GM21528 (cell line): Measurements from ENCODE around the gene AP1S2.
"Not testable (repeated sequence)": the region's sequence is repeated elsewhere in the genome, so short reads cannot be mapped to it uniquely, and the experiment has no call there.

Experiments
- ATAC-seq: cut with Tn5 transposase; IDR thresholded peaks from one replicate; pipeline ENCODE4 v1.9.1; 2021; ENCODE audit warnings: mild to moderate bottlenecking, moderate library complexity; ENCODE audit not compliant: unreplicated experiment, low FRiP score

AP1S2 gene

DNA sequence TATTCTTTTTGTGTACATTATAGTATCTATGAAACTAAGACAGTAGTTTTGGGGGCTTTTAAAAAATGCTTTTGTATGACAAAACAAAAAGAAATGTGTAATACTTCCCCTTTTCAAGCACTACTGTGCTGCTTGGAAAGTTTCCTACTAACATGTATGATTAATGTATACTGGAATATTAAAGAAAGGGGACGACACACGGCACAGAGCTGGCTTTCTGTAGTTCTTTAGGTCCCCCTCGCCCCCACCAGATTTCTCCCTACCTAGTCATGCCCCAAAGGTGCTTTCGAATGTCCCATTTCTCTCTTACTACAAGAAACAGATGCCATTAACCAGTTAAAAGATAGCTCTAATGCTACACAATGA, 1.6 kb upstream of the AP1S2 start:
- no peak for ATAC-seq

DNA sequence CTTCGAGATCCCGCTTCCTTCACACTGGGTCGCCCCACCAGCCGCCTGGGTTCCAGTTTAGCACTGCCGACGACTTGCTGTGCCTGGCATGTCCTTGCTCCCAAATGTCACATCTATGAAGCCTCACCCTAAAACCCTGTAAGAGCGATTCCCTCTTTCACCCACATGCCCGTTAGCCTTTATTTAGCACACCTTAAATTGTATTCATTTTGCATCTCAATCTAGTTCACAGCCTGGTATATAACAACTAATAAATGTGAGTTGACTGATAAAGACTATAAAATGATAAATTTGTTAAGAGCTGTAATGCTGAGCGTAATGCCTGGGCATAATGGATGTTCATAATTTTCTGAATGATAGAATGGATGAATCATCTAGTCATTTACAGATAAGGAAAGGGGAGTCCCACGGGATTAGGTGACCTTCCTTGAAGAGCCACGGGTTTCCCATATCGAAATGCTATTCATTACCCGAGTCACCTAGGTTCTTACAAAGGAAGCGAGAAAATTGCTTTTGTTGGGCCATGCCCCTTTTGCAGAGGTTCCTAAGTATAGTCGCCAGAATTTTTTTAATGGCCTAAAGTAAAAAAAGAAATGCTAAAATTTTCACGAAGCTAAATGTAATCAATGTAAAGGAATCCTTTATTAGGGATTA, 1.1 kb upstream of the AP1S2 start:
- no peak for ATAC-seq

DNA sequence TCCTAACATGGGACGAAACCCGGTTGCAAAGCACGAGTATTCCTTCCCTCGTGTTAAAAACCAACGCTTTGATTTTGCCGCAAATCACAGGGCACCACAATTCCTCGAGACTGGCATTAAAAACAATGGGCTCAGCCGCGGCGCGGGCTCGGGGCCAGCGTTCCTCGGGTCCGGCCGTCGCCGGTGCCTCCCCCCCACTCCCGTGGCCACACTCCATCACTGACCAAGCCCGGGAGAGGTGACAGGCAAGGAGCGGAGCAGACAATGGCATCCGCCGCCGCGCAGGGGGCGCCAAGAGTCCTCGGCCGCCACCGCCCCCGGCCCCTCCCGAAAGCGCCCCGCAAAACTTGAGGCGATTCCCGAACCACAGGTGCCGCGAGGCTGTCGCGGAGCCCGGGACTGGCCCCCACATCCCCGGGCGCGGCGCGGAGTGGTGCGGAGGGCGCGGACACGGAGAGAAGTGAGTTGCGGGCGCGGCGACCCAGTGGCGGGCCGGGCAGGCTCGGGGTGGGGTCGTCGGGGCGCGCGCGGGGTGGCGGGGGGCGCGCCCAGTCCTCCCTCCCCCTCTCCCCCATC, 445 bp downstream of the AP1S2 start:
- peak; percentile 46 for ATAC-seq

DNA sequence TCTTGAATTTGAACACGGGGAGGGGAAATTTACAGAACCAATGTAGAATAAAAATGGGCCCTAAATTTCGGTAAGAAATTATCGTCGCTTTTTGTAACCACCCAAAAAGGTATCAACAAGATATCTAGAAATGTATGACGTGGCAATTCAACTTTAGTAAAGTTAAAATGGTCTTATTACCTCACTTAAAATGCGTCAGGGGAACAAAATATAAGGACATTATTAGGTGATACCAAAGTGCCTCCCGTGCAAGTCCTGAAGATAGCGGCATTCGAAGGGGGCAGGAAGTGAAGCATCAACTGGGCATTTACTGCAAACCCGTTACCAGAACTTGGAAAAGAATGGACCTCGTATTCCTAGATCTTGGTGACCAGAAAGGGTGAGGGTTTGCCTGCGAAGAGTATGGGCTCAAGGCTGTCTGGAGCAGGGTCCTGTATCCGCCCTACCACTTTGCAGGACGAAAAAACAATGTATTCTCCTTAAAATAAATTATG, 980 bp downstream of the AP1S2 start:
- ATAC-seq: no peak

DNA sequence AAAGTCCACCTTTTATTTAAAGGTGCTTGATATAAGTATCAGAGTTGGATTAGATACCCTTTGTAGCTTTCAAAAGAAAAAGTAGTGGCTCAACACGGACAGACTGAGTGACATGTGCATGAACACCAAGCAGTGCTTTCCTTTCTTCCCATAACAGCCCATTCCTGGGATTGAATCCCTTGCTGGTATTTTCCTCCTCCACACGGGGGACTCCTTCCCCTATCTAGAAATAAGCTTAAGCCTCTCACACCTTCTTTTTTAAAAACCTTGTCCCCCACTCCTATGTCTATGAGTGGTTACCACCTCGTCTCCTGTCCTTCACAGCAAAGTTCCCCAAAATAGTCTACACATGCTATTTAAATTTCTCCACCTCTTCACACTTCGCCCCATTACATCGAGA, 5.1 kb downstream of the AP1S2 start:
- ATAC-seq: no peak

DNA sequence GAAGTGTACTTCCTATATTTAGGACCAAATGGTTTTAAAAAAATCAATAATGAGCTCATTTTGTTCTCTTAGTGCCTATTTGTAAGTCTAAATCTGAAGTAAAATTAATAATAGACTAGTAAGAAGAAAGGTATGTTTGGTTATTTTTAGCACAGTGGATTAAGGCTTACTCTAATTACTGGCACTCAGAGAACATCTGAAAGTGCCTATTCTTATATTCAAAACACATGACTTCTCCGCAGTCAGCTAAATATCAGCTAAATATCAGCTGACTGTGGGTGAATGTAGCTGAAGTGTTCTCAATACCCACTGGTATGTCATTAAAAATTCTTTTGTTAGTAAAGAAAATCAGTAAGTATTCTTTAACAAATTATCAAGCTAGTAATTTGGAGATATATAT, 6.0 kb downstream of the AP1S2 start:
- no peak for ATAC-seq

DNA sequence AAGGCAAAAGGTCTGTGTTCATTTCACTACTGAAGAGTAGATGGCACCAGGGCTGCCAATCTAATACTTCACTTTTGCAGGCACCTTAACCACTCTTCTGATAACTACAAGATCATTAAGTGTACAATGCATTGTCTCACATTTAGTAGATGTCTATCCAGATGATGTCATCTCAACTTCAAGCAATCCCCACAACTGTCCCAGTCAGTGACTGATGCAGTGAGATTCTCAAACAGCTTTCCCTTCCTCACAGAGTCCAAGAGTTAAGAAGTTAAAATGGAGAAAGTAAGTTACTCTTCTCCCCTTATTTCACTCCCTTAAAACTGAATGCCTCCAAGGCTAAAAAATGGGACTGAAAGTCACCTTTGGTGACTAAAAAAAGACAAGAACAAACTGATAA, 10.7 kb downstream of the AP1S2 start:
- no peak for ATAC-seq

DNA sequence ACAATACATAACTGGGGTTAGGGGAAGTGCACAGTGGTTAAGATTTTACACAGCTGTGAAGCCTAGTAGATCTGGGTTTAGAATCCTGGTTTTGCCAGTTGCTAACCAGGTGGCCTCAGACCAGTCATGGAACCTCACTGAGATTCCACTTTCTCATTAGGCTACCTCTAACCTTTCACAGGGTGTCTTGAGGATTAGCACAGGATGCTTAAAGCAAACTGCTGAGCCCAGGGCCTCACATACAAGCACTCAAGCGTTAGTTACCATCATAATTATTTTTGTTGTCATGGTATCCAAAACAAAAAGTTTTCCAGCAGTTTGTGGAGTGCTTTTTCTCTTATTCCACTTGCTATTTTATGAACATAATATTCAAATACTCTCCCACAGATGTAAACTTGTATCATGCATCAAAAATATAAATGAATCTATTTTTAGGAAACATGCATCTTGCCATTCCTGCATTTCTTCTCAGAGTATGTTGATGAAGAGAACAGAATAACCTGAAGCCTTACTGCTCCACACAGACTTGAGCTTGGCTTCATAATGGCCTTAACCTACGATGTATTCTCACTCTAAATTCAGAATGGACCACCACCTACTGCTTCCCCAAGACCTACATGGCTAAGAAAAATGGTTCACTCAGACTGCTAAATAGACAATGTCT, 12.6 kb downstream of the AP1S2 start:
- ATAC-seq: no peak

DNA sequence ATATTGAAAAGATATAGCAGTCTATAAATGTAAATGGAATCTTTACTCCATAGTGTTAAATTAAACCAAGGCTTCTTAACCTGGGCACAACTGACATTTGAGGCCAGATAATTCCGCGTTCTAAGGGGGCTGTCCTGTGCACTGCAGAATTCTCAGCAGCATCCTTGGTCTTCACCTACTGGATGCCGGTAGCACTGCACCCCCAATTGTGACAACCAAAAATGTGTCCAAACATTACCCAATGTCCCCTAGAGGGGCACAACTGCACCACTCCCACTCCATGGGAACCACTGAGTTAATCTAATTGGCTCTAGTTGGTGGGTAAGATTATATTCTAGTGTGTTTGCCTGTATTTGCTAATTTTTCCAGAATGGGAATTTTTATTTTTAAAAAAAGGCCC, 16.6 kb downstream of the AP1S2 start:
- no peak for ATAC-seq

DNA sequence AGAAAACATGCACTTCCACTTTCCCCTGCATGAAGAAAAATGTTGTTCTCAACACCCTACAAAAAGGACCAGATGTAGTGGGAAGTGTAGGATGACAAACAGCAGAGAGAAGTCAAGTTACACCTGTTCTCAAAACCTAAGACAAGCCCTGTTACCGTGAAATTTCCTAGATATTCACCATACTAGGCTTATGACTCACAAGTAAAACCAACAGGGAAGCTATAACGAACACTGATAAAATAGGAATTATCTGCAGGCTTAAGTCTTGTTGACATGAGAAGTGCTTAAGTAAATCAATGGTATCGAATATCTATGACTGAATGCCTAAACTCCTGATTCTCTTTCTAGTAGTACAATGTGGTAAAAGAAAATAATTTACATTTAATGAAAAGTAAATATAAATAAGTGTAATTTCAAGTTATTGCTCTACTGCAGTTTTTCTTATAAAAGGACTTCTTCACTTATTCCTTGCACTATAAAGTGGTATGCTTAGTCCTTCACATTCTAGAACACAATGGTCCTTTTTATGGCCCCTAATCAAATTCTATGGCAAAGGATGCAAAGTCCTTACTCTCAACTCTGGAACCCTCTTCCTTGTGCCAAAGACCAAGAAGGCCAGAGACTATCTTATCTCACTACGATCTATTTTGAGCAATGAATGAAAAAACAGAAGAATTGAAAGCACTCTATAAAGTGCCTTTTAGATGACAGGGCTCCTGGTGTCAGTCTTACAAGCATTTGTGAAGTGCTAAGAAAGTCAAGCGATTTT, 19.6 kb downstream of the AP1S2 start:
- no peak for ATAC-seq

DNA sequence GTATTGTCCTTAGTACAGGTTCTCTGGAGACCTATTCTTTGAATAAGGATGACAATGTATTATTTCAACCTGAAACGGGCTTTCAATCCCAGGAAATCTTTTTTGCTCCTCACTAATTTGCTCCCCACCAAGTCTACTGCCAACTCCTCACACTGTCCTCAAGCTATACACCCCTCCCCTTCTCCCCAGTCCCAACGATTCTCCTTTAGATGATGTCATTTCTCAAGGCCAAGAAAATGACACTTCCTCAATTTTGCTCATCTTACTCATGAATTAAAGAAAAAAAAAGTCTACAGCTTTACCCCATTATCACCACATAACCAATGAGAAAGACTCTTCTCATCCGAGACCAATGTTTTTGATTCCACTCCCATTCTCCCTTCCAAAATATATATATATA, 20.6 kb downstream of the AP1S2 start:
- ATAC-seq: no peak

DNA sequence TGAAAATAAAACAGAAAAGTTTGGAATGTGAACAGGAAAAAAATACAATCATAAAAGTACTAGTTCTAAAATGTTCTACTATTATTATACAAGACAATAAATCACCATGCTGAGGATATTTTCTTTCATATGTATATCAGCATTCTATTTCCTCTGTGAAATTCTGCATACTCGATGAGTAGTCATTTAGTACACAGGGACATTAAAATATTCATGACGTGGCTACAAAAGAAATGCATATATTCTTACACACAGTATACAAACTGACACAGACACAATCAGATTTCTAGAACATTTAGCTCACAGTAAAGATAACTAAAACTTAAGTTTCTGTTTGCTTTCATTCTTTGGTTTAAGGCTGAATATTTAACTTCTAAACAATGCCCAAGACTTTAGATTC, 23.3 kb downstream of the AP1S2 start:
- ATAC-seq: not testable (repeated sequence)

DNA sequence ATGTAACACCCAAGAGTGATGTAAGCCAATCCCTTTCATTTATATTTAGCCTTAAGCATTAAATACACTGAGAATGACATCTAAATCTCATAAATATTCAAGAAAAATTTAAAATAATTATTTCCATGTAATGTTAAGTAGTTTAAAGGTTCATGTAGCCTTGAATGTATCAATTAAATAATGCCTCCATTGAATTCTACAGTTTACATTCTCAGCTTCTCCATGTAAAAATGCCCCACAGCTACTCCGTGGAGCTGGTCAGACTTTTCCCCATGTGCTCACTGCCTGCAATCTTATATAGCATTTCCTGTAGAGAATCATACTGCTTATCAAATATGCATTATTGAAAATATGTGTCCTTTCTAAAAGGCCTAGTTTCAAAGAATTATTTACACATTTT, 25.4 kb downstream of the AP1S2 start:
- no peak for ATAC-seq

DNA sequence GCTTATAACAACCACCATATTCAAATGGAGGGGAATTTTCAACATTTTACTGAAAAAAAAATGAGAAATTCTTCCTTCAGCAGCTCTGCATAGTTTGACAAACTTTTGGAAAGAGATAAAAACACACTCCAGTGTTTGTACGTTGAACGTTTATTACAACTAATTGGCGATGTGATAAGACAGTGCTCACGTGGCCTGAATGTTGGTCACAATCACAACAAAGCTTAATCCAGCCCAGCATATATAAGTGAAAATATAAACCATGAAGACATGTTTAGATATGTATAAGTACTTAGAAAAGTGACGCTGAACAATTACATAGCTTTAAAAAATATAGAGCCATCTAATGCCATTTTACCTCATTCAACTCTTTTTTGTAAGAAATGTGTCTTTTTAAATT, 28.7 kb downstream of the AP1S2 start:
- no peak for ATAC-seq

DNA sequence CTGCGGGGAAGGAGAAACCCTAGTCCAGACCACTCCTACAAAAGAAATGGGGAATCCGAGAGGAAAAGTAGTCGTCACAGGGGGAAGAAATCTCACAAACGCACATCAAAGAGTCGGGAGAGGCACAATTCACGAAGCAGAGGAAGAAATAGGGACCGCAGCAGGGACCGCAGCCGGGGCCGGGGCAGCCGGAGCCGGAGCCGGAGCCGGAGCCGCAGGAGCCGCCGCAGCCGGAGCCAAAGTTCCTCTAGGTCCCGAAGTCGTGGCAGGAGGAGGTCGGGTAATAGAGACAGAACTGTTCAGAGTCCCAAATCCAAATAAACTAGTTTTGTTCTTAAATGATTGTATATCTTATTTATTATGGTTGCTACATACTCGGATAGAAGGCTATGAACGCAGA, 31.7 kb downstream of the AP1S2 start:
- no peak for ATAC-seq

DNA sequence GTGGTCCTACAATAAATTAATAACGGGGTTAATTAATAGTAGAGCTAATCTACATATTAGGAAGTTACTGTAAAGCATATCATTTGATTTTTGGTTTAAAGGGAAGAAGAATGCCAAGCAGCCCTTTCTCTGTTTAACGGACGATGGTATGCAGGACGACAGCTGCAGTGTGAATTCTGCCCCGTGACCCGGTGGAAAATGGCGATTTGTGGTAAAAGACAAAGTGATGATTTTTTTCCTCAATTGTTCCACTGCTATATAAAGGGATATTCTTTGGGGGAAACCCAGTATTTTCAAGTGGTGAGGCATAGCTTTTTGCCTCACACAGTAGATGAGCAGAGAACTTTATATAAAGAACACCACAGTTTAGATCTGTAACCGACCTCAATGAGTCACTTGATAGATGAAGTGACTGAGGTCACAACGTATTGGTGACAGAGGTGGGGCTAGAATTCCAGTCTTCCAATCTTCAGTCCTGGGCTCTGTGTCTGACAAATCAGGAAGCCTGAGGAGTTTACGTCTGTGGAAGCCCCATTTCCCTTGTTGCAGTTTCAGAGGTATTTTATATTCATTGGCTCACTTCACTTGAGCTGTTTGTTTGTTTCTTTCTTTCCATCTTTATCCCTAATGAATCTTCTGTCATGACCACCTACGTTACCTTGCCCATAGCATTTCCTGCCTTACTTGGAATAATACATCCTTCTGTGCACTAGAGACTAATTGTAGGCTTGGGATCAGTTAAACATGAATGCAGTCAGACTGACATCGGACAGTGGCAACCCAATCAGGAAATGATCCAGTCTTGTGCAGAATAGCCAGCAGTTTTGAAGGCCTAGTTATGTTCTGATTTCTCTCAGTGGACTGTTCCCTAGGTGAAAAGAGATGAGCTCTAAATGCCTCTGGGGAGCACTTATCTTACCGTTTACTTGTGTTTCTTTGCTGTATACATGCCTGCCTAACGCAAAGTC, 34.2 kb downstream of the AP1S2 start:
- ATAC-seq: no peak

DNA sequence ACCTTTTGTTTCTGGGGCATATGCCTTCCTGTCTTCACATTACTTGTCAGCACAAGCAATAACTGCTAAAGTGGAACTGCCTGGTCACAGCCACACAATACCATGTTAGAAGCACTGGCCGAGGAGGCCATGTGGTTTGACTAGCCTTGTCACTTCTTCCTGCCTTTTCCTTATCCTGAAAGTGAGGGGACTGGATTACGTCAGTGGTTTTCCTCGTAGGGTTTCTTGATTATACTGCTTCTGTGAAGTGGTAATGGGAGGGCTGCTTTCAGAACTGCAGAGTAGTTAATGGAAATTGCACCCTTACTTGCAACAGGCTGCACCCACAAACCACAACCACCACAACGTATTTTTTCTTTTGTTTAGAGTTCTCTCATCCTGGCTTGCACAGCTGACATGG, 37.7 kb downstream of the AP1S2 start:
- ATAC-seq: no peak

DNA sequence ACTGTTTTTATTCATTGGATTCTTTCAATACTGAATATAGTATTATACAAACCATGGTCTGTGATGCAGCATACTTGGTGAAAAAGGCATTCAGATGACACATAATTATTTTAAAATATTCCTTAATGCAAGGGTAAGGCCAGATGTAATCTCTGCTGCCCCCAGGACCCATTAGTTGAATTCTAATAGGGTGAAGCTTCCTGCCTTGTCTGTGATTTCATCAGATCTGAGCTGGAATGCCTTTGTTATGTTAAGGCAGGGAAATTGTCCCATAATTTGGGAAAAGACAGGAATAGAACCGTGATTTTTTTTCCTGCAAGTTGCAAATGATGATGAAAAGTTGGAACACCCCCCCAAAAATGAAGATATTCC, 38.2 kb downstream of the AP1S2 start:
- no peak for ATAC-seq

DNA sequence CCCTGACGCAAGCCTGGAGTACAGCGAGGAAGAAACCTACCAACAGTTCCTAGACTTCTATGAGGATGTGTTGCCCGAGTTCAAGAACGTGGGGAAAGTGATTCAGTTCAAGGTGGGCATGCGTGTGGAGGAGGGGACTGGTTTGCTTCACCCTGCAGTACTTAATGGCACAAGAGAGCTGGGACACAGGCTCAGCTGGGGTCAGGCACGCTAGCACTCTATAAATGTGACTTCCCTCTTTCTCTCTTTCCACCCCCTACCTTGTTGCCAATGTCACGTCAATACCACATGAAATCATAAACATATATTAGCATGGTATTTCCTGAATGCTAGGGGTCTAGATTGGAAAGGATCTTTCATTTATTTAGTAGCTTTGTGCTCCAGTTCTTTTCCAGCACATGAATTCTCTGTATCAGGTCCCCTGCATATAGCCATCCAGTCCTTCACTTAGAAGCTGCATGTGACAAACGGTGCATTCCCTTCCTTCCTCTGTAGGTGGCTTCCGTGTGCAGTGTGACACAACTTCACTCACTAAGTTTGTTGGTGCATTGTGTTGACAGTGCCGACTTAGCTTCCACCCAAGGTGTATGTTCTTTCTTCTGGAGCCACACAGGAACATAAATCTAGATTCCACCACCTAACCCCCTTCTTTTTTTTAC, 38.7 kb downstream of the AP1S2 start:
- no peak for ATAC-seq
